IMR-90 (cell line): ENCODE measurements around the gene SLC19A1. TPM values are rescaled to one million over a fixed set of nuclear protein-coding genes. Genes with fewer than 3 reads are reported as not detected.

ENCODE experiments used
- ATAC-seq: fragments of 200-7000 bp; cut with Tn5 transposase; 2 replicates; pipeline ENCODE4 v1.9.1; 2020; ENCODE audit warnings: low read depth, mild to moderate bottlenecking, moderate library complexity
- BruUV-seq: library from RNA; stranded (reverse); fragments of 400-500 nt; replicated peaks from 2 replicates; lab custom pipeline; 2021; lab: Mats Ljungman, UMichigan
- CTCF ChIA-PET: fragments of 300-600 bp; formaldehyde crosslinking; extraction: SDS; loops from one replicate; lab custom pipeline; 2021; ENCODE audit warnings: antibody characterized with exemption; lab: Yijun Ruan, JAX
- POLR2A ChIA-PET: fragments of 300-600 bp; sonication (Branson Sonifier 250); formaldehyde crosslinking; loops from one replicate; lab custom pipeline; 2022; ENCODE audit warnings: antibody characterized with exemption; ENCODE audit not compliant: unreplicated experiment; lab: Charles Lee
- DNase-seq: peaks from one replicate; pipeline ENCODE4 v3.0.0; 2013
- H2AFZ ChIP-seq: replicated peaks from 2 replicates; pipeline ENCODE3; 2013; ENCODE audit warnings: low read length, mild to moderate bottlenecking; ENCODE audit not compliant: poor library complexity
- H2AK5ac ChIP-seq: 2 replicates; pipeline ENCODE4 v1.6.1; 2013; ENCODE audit warnings: low read depth, low read length, inconsistent platforms
- H2AK9ac ChIP-seq: replicated peaks from 2 replicates; pipeline ENCODE3; 2013; ENCODE audit warnings: mild to moderate bottlenecking, low read depth, low read length, moderate library complexity; ENCODE audit not compliant: poor library complexity
- H2BK120ac ChIP-seq: 2 replicates; pipeline ENCODE4 v1.6.1; 2013; ENCODE audit warnings: low read depth, low read length, inconsistent platforms
- H2BK15ac ChIP-seq: 3 replicates; pipeline ENCODE4 v1.6.1; 2013; ENCODE audit warnings: low read depth, low read length, inconsistent platforms
- H2BK20ac ChIP-seq: 2 replicates; pipeline ENCODE4 v1.6.1; 2013; ENCODE audit warnings: low read depth, mild to moderate bottlenecking, inconsistent platforms, low read length, moderate library complexity
- H2BK5ac ChIP-seq: 2 replicates; pipeline ENCODE4 v1.6.1; 2013; ENCODE audit warnings: mild to moderate bottlenecking, low read depth, low read length, inconsistent platforms; ENCODE audit not compliant: poor library complexity, severe bottlenecking
- H3K14ac ChIP-seq: replicated peaks from 2 replicates; pipeline ENCODE4 v1.6.1; 2013; ENCODE audit warnings: low read depth, low read length, inconsistent platforms
- H3K18ac ChIP-seq: 2 replicates; pipeline ENCODE4 v1.6.1; 2013; ENCODE audit warnings: low read depth, low read length, control low read depth
- H3K23ac ChIP-seq: 2 replicates; pipeline ENCODE4 v1.6.1; 2013; ENCODE audit warnings: low read depth, low read length, inconsistent platforms
- H3K27ac ChIP-seq: 2 replicates; pipeline ENCODE4 v1.5.1; 2013; ENCODE audit warnings: mild to moderate bottlenecking, control low read depth, low read length; ENCODE audit not compliant: insufficient read depth
- H3K27me3 ChIP-seq: 2 replicates; pipeline ENCODE4 v1.6.1; 2013; ENCODE audit warnings: low read length; ENCODE audit not compliant: control insufficient read depth, insufficient read depth
- H3K36me3 ChIP-seq: 2 replicates; pipeline ENCODE4 v1.6.1; 2013; ENCODE audit warnings: low read length, mixed read lengths; ENCODE audit not compliant: control insufficient read depth, insufficient read depth
- H3K4ac ChIP-seq: 2 replicates; pipeline ENCODE4 v1.6.1; 2013; ENCODE audit warnings: low read depth, low read length, inconsistent platforms
- H3K4me1 ChIP-seq: 2 replicates; pipeline ENCODE4 v1.6.1; 2013; ENCODE audit warnings: low read length, mixed read lengths; ENCODE audit not compliant: control insufficient read depth, insufficient read depth
- H3K4me2 ChIP-seq: 2 replicates; pipeline ENCODE4 v1.6.1; 2013; ENCODE audit warnings: low read depth, mild to moderate bottlenecking, control low read depth, low read length, moderate library complexity
- H3K4me3 ChIP-seq: 2 replicates; pipeline ENCODE4 v1.5.1; 2013; ENCODE audit warnings: low read depth, mild to moderate bottlenecking, control low read depth, low read length, moderate library complexity; ENCODE audit not compliant: insufficient read depth
- H3K56ac ChIP-seq: 2 replicates; pipeline ENCODE4 v1.6.1; 2013; ENCODE audit warnings: low read length, inconsistent platforms; ENCODE audit not compliant: insufficient read depth; ENCODE audit errors: extremely low read depth
- H3K79me1 ChIP-seq, 2 experiments: 2 replicates each; pipeline ENCODE4 v1.6.1; 2013; ENCODE audit warnings: low read length in 2 of 2, inconsistent platforms in 1 of 2, low read depth in 1 of 2
- H3K9ac ChIP-seq: 2 replicates; pipeline ENCODE4 v1.6.1; 2013; ENCODE audit warnings: low read depth, low read length, control low read depth
- H3K9me1 ChIP-seq: 2 replicates; pipeline ENCODE4 v1.6.1; 2013; ENCODE audit warnings: low read length, inconsistent platforms; ENCODE audit not compliant: insufficient read depth
- H3K9me3 ChIP-seq: 2 replicates; pipeline ENCODE4 v1.6.1; 2013; ENCODE audit warnings: low read length; ENCODE audit not compliant: control insufficient read depth, insufficient read depth
- H4K20me1 ChIP-seq: 2 replicates; pipeline ENCODE4 v1.6.1; 2013; ENCODE audit warnings: low read length, inconsistent platforms; ENCODE audit not compliant: insufficient read depth
- H4K5ac ChIP-seq: 2 replicates; pipeline ENCODE4 v1.6.1; 2013; ENCODE audit warnings: mild to moderate bottlenecking, low read depth, low read length, control low read depth
- H4K8ac ChIP-seq, 2 experiments: 2 replicates each; pipeline ENCODE4 v1.6.1; 2013; ENCODE audit warnings: low read depth in 2 of 2, low read length in 2 of 2, control low read depth in 1 of 2, inconsistent platforms in 1 of 2
- H4K91ac ChIP-seq: 2 replicates; pipeline ENCODE4 v1.6.1; 2013; ENCODE audit warnings: low read depth, low read length, inconsistent platforms; ENCODE audit not compliant: insufficient read depth
- BHLHE40 ChIP-seq: fragments of 150-350 bp; IDR thresholded peaks from 2 replicates; pipeline ENCODE4 v1.6.1; 2016; ENCODE audit warnings: mild to moderate bottlenecking, low read depth, low read length
- CEBPB ChIP-seq: IDR thresholded peaks from 2 replicates; pipeline ENCODE4 v1.6.1; 2012; ENCODE audit warnings: low read depth, low read length, improper control_type of control experiment
- CHD1 ChIP-seq: IDR thresholded peaks from 2 replicates; pipeline ENCODE4 v1.6.1; 2012; ENCODE audit warnings: low read depth, low read length, improper control_type of control experiment
- CTCF ChIP-seq: conservative IDR thresholded peaks from 2 replicates; pipeline ENCODE4 v1.5.1; 2012; ENCODE audit warnings: mild to moderate bottlenecking, low read depth, low read length, improper control_type of control experiment
- ELK1 ChIP-seq: fragments of 150-350 bp; IDR thresholded peaks from 2 replicates; pipeline ENCODE4 v1.6.1; 2016; ENCODE audit warnings: low read depth, mild to moderate bottlenecking, low read length, moderate library complexity, borderline replicate concordance
- FOS ChIP-seq: fragments of 150-350 bp; IDR thresholded peaks from 2 replicates; pipeline ENCODE4 v1.6.1; 2016; ENCODE audit warnings: low read depth, low read length
- MAFK ChIP-seq: IDR thresholded peaks from 2 replicates; pipeline ENCODE4 v1.6.1; 2012; ENCODE audit warnings: low read depth, low read length, improper control_type of control experiment
- MAZ ChIP-seq: IDR thresholded peaks from 2 replicates; pipeline ENCODE4 v1.6.1; 2012; ENCODE audit warnings: low read depth, mild to moderate bottlenecking, low read length, improper control_type of control experiment, moderate library complexity, borderline replicate concordance
- MXI1 ChIP-seq: IDR thresholded peaks from 2 replicates; pipeline ENCODE4 v1.6.1; 2012; ENCODE audit warnings: low read depth, mild to moderate bottlenecking, low read length, moderate library complexity, borderline replicate concordance
- NFE2L2 ChIP-seq: fragments of 150-350 bp; IDR thresholded peaks from 2 replicates; pipeline ENCODE4 v1.6.1; 2016; ENCODE audit warnings: low read depth, mild to moderate bottlenecking, low read length
- POLR2A ChIP-seq: IDR thresholded peaks from 2 replicates; pipeline ENCODE4 v1.6.1; 2012; ENCODE audit warnings: mild to moderate bottlenecking, low read depth, low read length
- RCOR1 ChIP-seq: IDR thresholded peaks from 2 replicates; pipeline ENCODE4 v1.6.1; 2012; ENCODE audit warnings: mild to moderate bottlenecking, low read length, improper control_type of control experiment; ENCODE audit not compliant: insufficient replicate concordance
- RFX5 ChIP-seq: IDR thresholded peaks from 2 replicates; pipeline ENCODE4 v1.8.0; 2012; ENCODE audit warnings: low read depth, mild to moderate bottlenecking, low read length, moderate library complexity
- SMC3 ChIP-seq: fragments of 150-350 bp; IDR thresholded peaks from 2 replicates; pipeline ENCODE4 v1.6.1; 2016; ENCODE audit warnings: low read depth, mild to moderate bottlenecking, antibody characterized with exemption, low read length, moderate library complexity
- USF2 ChIP-seq: fragments of 150-350 bp; IDR thresholded peaks from 2 replicates; pipeline ENCODE4 v1.6.1; 2017; ENCODE audit warnings: mild to moderate bottlenecking, antibody characterized with exemption, low read length, low read depth
- WGBS, 2 experiments: methylation state at CpG; one replicate each; pipeline versions ENCODE4 v1.1.5 to v1.1.7; 2013; ENCODE audit warnings: missing lambda C conversion rate in 2 of 2; ENCODE audit not compliant: insufficient read length in 1 of 2; ENCODE audit errors: extremely low coverage in 2 of 2; 5-methylcytosine and 5-hydroxymethylcytosine counted together
- dilution Hi-C: fragments of 300-500 bp; cut with HindIII; formaldehyde crosslinking; loops from one replicate; pipeline ENCODE4 v1.14.3; 2018; ENCODE audit warnings: low sequenced_read_pairs; ENCODE audit not compliant: unreplicated experiment
- in situ Hi-C: fragments of 300-500 bp; cut with MboI; formaldehyde crosslinking; loops from 3 replicates; pipeline ENCODE4 v1.14.3; 2019; ENCODE audit warnings: low sequenced_read_pairs, inconsistent platforms, mixed read lengths
- intact Hi-C: fragments of 100-400 bp; cut with micrococcal nuclease; formaldehyde crosslinking; loops from 2 replicates; pipeline ENCODE4 v1.10.0; 2022
- polyA plus RNA-seq, 3 experiments: library from polyadenylated mRNA; depleted of rRNA; stranded (reverse); fragments of >200 nt; gene quantifications; 2 replicates each; pipeline ENCODE4 v1.2.3, GENCODE V29; 2012; ENCODE audit warnings: low replicate concordance in 1 of 3
- total RNA-seq: library from RNA; depleted of rRNA; stranded (reverse); fragments of >200 nt; gene quantifications from 2 replicates; pipeline ENCODE4 v1.2.3, GENCODE V29; 2012

SLC19A1 gene
- total and polyA plus RNA-seq, 2 of the 4 experiments (the other 2 are of a cell fraction), result 2.2 to 16.2 TPM

- Histone ChIP-seq H3K18ac (no peak overlapping the region), H3K79me1 (peaks cover 0 to 8% of the 10 kb centered on the region in 2 experiments; a peak in 1 of 4 replicates), H2AK5ac (no peak overlapping the region), H3K4me1 (no peaks in the 10 kb centered on the region), H4K20me1 (no peaks in the 10 kb centered on the region), H2BK120ac (no peak overlapping the region), H2AK9ac (no peak overlapping the region), H3K36me3 (peaks cover 53% of the 10 kb centered on the region), H3K9ac (no peak overlapping the region), H4K91ac (no peak overlapping the region), H2BK5ac (peak overlapping the region; percentile 65), H3K4me3 (no peak overlapping the region), H3K14ac (no peak overlapping the region), H3K9me3 (no peaks in the 10 kb centered on the region), H3K4me2 (no peak overlapping the region), H2BK20ac (no peak overlapping the region), H3K23ac (no peak overlapping the region), H2BK15ac (no peak overlapping the region), H3K27ac (no peak overlapping the region), H3K9me1 (peaks cover 6% of the 10 kb centered on the region), H2AFZ (no peak overlapping the region), H4K8ac (no peak overlapping the region), H3K27me3 (no peaks in the 10 kb centered on the region), H3K56ac (no peak overlapping the region), H3K4ac (no peak overlapping the region), H4K5ac (no peak overlapping the region)
- intact Hi-C loops, result no loop called here
- 81% methylated on average over 5 of the region's 6 CpGs; no CpG with 5 or more reads in 1 of the 2 experiments for WGBS, 2 experiments
- dilution Hi-C loops, result no loop called here
- no peak for TF ChIP-seq FOS
- TF ChIP-seq NFE2L2, result no peak
- no peak for TF ChIP-seq MXI1
- TF ChIP-seq MAZ, result no peak
- no peak for TF ChIP-seq ELK1
- TF ChIP-seq POLR2A, result no peak
- no peak for TF ChIP-seq SMC3
- TF ChIP-seq RFX5, result no peak
- TF ChIP-seq USF2, result no peak
- TF ChIP-seq BHLHE40, result no peak
- no peak for TF ChIP-seq CTCF
- TF ChIP-seq RCOR1, result no peak
- TF ChIP-seq CEBPB, result no peak
- TF ChIP-seq MAFK, result no peak
- TF ChIP-seq CHD1, result no peak
- POLR2A ChIA-PET, result no interaction called here
- CTCF ChIA-PET, result no interaction called here
- DNase-seq (no peak), ATAC-seq (no peak)
- in situ Hi-C loops, result no loop called here
- no TSS peak for BruUV-seq
Observed at GRCh38 chr21:45499970-45500577, 42.2 kb downstream of the SLC19A1 start.
